GM21360 (cell line): ENCODE measurements around the gene ZNF692.

Experiments used
- ATAC-seq: cut with Tn5 transposase; IDR thresholded peaks from one replicate; pipeline ENCODE4 v1.9.1; 2021; ENCODE audit warnings: mild to moderate bottlenecking, moderate library complexity; ENCODE audit not compliant: unreplicated experiment

The ZNF692 gene

DNA sequence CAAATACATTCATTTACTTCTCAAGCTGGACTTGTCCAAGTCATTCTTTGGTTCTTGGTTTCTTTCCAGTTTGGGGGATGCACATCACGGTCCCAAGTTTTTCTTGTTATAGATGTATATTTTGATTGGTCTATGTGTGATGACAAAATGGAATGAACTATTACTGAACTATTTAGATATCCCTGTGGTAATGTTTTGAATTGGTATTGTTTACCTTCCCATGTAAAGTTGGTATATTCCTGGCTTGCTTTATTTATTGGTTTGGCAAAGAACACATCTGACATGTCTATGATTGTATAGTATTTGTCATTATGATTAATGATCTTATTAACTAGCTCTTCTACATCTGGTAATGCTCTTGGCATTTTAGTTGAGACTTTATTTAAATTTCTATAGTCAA lies 22.4 kb upstream of the ZNF692 start:
- no peak for ATAC-seq

DNA sequence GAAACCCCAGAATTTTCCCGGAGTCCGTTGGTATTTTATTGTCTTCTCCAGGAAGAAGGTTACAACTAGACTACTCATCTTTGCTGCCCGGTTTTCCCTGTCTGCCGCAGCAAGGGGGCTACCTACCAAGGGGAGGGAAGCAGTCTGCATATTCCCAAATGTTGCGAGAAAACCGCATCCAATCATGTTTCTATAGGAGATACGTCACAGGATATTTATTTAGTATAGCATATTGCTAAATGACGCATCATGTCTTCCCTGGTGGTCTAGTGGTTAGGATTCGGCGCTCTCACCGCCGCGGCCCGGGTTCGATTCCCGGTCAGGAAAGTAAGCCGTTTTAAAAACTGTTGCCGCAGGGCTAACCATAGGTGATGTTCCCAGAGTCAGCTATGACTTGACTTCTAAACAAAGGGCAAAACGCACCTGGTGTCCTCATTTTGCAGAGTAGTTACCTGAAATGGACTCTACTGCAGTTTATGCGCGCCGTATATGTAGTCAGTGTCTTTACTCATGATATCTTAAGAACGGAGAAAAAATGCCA lies 15.2 kb upstream of the ZNF692 start:
- ATAC-seq = peak; percentile 58

DNA sequence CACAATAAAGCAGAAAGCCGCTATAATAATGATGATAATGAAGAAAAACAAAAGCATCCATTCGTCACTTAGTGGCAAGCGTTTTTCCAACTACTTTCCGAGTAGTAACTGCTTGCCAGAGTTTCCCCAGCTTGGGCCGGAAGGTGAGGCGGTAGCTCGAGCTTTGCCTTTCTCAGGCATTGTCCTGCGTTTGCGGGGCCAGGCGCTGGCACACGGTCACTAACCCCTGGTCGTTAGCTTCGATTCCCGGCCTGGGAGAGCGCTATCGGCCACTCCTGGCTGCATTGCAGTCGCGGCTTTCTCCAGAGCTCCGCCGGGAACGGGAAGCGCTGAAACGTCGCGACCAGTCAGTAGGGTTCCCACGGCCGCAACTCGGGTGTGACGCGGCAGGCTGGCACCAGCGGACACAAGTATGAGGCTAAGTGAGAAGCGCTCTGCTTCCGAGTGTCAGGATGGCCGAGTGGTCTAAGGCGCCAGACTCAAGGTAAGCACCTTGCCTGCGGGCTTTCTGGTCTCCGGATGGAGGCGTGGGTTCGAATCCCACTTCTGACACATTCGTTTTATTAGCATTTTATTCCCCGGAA lies 14.6 kb upstream of the ZNF692 start:
- peak; percentile 75 for ATAC-seq

DNA sequence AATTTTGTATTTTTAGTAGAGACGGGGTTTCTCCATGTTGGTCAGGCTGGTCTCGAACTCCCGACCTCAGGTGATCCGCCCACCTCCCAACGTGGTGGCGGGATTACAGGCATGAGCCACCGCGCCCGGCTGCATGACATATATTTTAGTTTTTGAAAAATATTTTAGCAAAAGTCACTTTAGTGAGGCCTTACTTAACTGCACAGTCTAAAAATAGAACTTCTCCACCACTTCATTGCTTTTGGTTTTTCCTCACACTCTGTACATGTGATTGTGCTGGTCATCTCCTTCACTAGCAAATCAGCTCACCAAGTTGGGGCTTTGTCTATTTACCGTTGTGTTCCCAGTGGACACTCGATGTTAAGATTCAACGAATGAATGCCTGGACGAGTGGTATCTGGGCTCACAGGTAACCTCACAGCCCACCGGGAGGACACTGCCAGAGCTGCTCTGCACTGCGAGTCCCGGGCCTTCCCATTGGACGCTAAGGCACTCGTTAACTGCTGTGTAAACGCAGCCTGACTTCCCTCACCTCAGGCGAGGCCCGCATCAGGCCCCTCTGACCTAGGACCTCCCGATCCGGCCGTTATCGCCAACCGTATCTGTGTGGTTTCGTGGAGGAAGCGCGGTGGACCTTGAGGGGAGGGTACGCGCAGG lies 14.0 kb upstream of the ZNF692 start:
- ATAC-seq = peak; percentile 43

DNA sequence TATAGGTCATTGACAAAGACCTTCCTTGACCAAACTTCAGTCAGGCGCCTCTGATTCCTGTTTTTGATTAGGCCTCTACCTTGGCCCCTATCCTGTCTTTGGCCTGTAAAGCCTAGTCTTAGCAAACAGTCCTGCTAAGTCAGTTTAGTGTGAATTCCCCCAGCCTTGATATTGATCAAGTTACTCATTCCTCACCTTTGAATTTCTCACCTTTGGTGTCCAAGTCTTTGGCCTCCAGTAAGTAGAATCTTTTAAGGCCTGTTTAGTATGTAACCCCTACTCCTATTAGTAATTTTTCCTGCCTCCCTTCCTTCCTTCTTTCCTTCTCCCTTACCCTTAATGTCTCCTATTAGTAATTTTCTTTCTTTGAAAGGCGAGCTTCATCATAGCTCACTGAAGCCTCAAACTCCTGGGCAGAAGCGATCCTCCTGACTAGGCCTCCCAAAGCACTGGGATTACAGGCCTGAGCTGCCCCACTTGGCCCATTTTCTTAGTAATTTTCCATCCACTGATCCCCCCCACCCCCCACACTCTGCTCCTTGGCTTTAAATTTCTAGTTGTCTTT lies 13.0 kb upstream of the ZNF692 start:
- ATAC-seq = no peak

DNA sequence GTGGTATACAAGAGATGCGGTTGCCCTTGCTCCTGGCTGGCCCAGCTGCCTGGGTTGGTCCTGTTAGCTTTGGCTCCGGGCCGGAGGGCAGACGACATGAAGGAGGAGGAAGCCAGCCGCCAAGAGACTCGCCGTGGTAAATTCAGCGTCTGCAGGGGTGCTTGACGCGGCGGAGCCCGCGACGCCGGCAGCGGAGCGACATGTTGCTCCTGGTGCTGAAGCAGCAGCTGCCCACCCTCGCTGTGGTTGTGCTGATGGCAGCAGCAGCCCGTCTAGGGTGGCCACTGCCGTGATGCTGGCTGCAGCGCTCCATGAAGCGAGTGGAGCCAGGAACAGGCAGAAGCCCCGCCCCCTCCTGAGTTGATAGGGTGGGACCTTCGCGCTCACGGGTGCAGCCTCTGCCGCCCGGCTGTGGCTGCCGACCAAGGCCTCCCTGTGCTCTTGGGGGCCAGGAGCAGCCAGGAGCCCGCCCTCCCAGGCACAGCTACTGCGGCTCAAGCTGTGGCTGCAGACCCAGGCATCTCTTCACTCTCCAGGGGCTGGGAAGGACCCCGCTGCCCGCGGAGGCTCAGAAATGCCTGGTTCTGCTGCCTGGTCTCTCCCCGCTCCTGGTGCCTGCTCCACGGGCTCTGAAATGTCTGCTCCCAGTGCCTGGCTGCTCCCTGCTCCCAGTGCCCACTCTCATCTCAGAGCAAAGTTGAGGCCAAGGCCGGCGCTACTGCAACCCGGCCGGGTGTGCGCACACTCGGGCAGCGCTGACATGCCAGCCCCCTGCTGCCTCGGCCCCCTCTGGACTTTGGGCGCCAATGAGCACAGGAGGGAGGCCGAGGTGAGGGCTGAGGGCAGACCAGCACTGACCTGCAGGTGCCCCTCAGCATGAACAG lies 4.4 kb upstream of the ZNF692 start:
- peak; percentile 58 for ATAC-seq

DNA sequence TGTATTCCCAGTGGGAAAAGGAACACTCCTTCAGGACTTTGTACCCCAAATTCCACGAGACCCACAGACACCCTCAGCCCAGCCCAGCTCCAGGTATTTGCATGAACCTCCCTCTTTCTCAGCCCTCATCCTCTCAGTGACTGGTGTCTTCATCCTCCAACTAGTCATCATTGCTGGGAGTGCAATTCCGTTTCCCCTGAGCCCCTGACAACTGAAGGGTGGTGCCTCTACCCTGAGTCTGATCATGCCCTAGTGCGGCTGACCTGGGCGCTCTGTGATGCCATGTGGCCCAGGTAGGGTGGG lies 3.8 kb upstream of the ZNF692 start:
- ATAC-seq = peak; percentile 1

DNA sequence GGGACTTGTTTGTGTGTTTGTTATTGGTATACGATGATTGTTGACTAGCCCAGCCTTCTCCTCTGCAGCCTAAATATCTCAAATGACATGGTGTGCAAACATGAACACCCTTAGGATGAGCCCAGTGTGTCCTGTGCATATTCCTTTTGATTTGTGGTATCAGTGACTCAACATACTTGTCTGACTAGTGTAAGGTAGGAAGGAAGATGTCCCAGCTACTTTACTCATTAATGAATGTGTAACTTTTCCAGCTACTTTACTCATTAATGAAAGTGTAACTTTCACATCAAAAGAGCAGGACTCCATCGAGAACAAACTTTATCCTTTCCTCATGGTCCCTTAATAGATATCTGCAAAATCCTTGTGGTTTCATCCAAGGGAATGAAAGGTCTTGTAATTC lies 2.7 kb upstream of the ZNF692 start:
- no peak for ATAC-seq

DNA sequence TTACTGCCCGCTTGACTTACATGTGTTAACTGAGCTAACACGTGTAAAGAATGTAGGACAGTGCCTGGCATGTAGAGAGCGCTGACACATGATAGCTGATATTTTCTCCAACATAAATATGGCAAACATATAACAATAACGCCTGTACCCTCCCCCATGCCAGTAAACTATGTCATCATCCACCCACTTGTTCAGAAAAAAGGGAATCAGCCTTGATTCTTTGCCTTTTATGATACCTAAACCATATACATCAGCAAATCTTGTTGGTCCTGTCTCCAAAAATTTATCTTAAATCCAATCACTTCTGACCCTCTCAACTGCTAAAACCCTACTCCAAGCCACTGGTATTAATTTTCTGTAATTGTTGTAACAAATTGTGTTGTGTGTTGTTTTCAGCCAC lies 1.1 kb upstream of the ZNF692 start:
- no peak for ATAC-seq

DNA sequence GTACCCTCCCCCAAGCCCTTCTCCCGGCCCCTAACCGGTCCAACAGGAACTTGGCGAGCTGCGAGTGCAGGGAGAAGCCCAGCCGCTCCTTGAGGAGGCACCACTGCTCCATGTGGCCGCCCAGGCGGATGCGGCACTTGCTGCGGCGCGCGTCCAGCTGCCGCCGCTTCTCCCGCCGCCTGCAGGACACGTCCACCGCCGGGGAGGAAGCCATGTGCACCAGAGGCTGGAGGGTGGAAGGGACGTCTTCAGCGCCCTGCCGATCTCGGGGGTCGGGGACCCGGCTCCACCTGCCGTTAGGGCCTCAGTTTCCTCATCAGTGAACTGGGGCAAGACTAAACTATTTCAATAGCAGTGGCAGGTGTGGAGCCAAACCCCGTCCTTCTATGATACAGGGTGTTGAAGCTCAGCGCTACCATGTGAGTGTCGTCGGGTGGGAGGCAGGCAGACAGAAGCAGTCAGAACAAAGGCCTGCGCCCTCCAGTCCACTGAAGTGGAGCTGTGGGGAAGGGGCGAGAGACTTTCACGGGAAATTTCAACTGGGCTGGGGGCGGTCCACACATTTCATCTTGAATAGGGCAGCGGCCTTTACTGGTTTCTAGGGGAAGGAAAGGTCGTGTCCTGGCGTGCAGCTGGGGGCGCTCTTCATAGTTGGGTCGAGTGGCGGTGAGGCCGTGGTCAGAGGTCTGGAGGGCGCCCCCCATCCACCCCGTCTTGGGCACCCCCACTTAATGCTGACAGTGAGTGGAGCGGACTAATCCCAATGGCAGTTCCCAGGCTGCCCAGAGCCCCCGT lies 592 bp downstream of the ZNF692 start:
- ATAC-seq = peak; percentile 34

DNA sequence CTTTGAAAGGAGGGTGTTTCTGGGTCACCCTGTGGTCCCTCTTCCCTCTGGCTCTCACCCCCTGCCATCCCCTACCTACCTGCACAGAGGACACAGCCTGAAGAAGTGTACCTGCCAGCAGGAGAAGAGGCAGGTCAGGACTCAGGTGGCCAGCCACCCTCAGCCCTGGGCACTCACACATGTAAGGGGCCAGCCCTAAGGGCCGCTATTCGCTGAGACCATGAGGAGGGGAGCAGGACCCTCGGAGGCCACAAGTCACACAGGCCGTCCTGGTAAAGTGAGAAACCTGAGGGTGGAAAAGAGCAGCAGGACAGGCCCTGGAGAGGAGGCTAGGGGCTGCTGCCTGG lies 1.2 kb downstream of the ZNF692 start:
- peak; percentile 3 for ATAC-seq

DNA sequence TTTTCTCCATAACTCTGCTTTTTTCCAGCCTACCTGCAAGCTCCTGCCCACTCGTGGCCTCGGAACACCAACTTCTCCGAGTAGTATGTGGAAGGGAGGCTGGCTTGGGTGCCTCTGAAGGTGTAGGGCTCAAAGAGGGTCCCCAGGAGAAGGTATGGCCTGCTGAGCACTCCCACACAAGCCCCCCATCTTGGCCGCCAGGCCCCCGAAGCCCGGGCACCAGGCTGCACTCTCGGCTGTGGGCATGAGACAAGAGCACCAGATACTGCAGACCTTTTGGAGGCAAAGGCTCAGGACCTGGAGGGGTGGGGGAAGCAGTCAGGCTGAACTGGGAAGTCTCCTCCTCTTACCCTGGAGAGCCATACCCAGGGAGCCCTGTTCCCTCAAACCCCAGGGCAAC lies 1.7 kb downstream of the ZNF692 start:
- no peak for ATAC-seq

DNA sequence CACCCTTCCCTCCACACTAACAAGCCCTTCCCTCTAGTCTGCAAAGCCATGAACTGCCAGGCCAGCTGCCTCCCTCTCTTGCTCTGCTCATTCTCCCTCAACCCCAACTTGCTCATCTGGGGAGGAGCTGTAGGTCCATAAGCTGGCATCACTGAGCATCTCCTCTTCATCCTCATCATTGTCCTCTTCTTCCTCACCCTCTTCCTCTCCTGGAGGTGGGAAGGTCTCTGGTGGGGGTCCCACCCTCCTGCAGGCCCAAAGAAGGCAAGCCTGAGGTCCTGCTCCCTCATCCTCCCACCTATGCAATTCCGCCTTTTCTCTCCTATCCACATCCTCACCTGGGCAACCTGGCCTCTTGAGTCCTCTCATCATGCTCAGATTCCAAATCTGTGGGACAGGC lies 2.7 kb downstream of the ZNF692 start:
- no peak for ATAC-seq

DNA sequence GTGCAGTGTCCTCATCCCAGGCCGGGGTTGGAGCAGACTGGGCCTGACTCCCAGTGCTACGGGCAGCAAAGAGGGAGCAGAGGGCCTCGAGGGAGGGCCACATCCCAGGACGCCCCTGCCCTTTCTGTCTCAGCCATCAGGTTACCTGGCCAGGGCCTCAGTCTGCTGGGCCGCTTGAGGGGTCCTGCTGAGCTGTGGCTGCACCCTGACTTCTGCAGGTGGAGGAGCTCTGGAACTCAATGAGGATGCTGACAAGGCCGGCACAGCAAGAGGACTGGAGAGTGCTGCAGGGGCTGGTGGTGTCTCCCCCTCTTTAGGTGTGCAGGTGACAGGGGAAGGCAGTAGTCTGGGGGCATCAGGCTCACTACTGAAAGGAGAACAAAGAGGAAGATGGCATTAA lies 3.3 kb downstream of the ZNF692 start:
- ATAC-seq = no peak

DNA sequence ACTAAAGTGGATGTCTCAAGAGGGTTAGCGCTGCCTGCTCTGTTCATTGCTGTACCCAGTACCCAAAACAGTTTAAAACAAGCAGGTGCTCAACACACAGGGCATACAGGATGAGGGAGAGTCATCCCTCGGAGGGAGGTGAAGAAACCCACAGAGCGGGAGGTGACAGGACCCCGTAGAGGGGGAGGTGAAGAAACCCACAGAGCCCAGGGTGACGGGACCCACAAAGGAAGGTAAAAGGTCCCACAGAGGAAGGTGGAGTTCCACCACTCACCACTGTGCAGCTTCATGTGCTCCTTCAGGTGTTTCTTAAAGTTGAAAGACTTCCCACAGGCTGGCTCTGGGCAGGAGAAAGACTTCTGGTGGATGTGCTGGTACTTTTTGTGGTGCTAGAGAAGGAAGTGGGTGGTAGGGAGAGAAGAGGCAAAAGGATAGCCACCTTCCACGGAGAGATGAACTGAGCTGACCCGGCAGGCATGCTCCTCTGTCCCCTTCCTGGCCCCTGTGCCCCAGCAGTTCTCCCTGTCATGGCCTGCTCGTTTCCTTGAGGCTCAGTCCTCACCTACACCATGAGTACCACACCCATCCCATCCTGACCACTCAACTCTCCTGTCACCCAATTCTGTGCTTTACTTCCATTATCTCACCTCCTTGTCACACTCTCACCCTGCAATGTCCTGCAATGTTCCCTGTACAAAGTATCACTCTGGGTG lies 5.1 kb downstream of the ZNF692 start:
- ATAC-seq = no peak

DNA sequence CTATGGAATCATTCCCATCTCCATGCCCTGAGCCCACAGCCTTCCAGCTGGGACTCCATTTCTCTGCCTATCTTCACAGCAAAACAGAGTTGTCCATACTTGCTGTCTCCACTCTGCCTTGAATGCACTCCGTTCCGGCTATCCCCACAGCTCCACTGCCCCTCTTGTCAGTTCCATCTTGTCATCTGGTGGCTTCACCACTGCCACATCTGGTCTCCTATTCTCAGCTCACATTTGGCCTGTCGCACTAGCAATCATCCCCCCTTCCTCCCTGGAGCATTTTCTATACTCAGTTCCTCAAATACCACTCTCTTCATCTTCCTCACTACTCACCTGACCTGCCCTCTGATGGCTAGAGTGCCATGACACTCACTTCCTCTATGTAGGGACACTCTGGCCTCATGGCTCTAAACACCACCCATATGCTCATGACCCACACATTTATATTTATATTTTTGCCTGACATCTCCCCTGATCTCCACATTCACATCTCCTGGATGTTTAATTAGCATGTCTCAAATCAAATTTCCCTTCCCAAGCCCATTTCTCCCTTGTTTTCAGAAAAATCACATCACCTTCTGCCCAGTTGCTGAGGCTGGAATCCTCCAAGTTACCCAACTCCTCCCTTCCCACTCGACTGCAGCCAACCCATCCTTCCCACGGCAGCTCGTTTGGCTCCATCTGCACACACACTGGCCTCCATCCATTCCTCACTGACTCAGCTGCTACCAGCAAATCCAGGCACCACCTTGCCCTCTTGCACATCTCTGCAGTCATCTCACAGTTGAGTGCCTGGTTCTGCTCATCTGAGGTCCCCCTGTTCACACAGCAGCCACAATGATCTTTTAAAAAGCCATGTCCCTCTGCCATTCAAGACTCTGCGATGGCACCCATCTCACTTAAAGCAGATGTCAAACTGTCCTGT lies 6.1 kb downstream of the ZNF692 start:
- ATAC-seq = no peak

DNA sequence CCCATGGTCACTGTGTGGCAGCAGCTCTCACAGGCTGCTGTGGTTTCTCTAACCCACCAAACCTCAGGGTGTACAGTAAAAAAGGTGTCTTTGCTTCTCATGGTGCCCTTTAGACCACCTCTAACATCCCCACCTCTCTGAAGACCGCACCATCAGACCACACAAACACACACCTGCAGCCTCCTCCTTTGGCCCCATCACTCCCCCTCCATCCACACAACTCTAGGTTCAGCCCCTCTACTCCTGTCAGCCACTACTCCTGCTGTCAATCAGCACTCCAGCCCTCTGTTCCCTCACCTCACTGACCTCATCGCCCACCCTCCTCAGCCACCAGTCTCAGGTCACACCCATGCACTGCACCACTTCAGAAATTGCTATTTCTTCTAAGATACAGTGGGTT lies 7.5 kb downstream of the ZNF692 start:
- no peak for ATAC-seq

DNA sequence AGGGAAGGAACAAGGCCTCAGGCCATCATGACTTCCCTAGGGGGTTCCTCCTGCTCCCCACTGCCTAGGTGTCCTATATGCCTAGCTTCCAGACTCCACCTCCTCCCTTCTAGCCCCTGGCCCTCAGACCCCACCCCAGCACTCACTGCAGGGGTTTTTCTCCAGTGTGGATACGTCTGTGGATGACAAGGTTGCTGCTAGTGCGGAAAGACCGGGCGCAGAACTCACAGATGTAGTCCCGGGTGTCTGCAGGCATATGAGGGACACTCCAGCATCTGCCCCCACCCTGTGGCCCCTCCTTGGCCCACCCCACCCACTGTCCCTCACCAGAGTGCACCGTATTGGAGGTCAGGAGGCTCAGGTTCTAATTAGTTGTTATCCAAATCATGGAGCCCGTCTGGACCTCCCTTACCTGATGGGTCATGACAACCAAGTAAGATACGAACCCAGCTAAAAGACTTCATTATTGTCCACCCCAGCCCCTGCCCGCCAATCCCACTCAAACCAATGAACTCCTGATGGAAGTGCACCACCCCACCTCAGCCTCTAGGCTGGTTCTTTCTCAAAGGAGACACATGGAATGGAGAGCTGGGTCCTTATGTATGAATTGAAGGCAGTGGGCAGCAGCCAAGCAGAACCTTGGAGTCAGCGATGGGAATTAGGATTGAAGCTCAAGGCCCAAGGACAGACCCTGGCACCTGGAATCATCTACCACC lies 8.2 kb downstream of the ZNF692 start:
- ATAC-seq = no peak

DNA sequence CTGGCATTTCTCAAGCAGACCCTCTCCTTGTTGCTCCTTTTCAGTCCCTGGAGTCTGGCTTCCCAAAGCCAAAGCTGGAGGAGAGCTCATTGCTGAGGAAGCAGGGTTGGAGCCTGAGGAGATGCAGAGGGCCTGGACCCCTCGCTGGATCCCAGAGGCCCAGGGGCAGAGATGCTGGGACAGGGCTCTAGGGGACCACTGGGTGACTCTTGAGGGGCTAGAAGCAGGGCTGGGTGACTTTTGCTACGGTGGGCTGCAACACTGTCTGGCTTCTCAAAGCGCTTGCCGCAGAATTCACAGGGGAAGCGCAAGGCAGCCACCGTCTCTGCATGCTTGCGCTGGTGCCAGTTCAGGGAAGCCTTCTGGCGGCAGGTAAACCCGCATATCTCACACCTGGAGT lies 8.8 kb downstream of the ZNF692 start:
- ATAC-seq = no peak
